ENCODE data around the gene RYR1. TPM values are rescaled to one million over a fixed set of nuclear protein-coding genes. Genes with fewer than 3 reads are reported as not detected.
A peak's percentile ranks its signal among the peaks of the same experiment; 100 is the strongest.

Gene RYR1
- total RNA-seq, 3 donors from 2014 or later, result 0.46 to 2.5 (median 1.3) TPM

GRCh38 chr19:38583219-38583984 is 149.9 kb downstream of the RYR1 start:
- H3K4me1 ChIP-seq (ENCODE audit: low read depth), result no peaks in the 10 kb centered on the region
- no peak overlapping the region for H3K4me3 ChIP-seq
- ATAC-seq (peak; percentile 38), DNase-seq (peak in 1 of 3 donors; percentile 10)
- intact Hi-C loops (cut with DNase I, micrococcal nuclease), result no loop called here
- no peaks in the 10 kb centered on the region for H3K36me3 ChIP-seq (ENCODE audit: low read depth)
- TF ChIP-seq, protein P1, sequence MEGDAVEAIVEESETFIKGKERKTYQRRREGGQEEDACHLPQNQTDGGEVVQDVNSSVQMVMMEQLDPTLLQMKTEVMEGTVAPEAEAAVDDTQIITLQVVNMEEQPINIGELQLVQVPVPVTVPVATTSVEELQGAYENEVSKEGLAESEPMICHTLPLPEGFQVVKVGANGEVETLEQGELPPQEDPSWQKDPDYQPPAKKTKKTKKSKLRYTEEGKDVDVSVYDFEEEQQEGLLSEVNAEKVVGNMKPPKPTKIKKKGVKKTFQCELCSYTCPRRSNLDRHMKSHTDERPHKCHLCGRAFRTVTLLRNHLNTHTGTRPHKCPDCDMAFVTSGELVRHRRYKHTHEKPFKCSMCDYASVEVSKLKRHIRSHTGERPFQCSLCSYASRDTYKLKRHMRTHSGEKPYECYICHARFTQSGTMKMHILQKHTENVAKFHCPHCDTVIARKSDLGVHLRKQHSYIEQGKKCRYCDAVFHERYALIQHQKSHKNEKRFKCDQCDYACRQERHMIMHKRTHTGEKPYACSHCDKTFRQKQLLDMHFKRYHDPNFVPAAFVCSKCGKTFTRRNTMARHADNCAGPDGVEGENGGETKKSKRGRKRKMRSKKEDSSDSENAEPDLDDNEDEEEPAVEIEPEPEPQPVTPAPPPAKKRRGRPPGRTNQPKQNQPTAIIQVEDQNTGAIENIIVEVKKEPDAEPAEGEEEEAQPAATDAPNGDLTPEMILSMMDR (IDR thresholded peaks at IDR 0.05), result no peak
- no peaks in the 10 kb centered on the region for H3K9me3 ChIP-seq

DNA sequence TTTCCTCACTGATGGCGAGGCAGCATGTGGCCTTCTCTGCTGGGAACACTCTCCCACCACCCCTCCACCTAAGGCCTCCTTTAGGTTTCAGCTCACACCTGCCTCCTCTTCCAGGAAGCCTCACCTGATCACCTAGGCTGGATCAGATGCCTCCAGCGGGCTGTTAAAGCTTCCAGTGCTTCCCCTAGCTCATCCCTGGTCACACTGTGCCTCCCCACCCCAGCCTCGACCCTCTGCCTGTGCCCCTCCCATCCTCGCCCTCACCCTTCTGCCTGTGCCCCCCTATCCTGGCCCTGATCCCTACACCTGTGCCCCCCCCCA is 150.5 kb downstream of the RYR1 start:
- intact Hi-C loops (cut with DNase I, micrococcal nuclease), result no loop called here
- H3K9me3 ChIP-seq, result no peaks in the 10 kb centered on the region
- ATAC-seq (no peak), DNase-seq (no peak)
- no peak overlapping the region for H3K4me3 ChIP-seq
- TF ChIP-seq, protein P1 (IDR thresholded peaks at IDR 0.05), result no peak
- no peaks in the 10 kb centered on the region for H3K4me1 ChIP-seq (ENCODE audit: low read depth)
- H3K36me3 ChIP-seq (ENCODE audit: low read depth), result no peaks in the 10 kb centered on the region

DNA sequence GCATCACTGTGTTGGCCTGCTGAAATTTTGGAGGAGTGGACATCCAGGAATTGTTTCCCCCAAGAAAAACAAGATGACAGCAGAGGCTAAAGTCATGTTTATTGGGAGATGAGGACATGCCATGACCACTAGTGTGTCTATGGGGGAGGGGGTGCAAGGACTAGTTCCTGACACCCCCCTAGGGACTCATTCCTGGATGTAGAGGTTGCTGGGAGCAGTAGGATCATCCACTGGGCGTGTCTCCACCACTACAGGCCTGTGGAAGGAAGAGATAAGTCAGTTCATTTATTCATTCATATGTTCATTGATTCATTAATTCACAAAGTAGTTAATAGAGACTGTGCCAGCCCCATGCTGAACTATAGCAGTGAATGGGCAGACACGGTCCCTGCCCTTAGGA is 154.1 kb downstream of the RYR1 start:
- DNase-seq (no peak), ATAC-seq (no peak)
- H3K4me1 ChIP-seq (ENCODE audit: low read depth), result no peaks in the 10 kb centered on the region
- H3K36me3 ChIP-seq (ENCODE audit: low read depth), result no peaks in the 10 kb centered on the region
- H3K4me3 ChIP-seq, result no peak overlapping the region
- TF ChIP-seq, protein P1 (IDR thresholded peaks at IDR 0.05), result no peak
- intact Hi-C loops (cut with DNase I, micrococcal nuclease), result no loop called here
- H3K9me3 ChIP-seq, result no peaks in the 10 kb centered on the region

- intact Hi-C loops (cut with DNase I, micrococcal nuclease), result no loop called here
- no peaks in the 10 kb centered on the region for H3K9me3 ChIP-seq
- no peak overlapping the region for H3K4me3 ChIP-seq
- DNase-seq (no peak), ATAC-seq (no peak)
- H3K4me1 ChIP-seq (ENCODE audit: low read depth), result no peaks in the 10 kb centered on the region
- TF ChIP-seq, protein P1 (IDR thresholded peaks at IDR 0.05), result no peak
- no peaks in the 10 kb centered on the region for H3K36me3 ChIP-seq (ENCODE audit: low read depth)
Measured at GRCh38 chr19:38588041-38588440, 154.6 kb downstream of the RYR1 start.

DNA sequence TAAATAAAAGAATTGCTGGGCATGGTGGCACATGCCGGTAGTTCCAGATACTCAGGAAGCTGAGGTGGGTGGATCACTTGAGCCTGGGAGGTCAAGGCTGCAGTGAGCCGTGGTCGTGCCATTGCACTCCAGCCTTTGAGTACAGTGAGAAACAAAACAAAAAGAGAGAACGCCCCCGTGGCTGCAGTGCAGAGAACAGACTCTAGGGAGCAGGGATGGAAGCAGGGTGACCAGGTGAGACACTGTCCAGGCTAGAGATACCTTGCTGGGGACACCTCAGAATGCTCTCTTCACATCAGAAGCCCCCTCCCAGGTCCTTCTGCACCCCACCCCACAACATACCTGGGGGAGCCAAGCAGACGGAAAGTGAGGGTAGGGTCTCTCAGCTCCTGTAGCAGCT is 159.4 kb downstream of the RYR1 start:
- DNase-seq, result no peak
- TF ChIP-seq, protein P1 (IDR thresholded peaks at IDR 0.05), result no peak
- no peaks in the 10 kb centered on the region for H3K36me3 ChIP-seq (ENCODE audit: low read depth)
- no peak overlapping the region for H3K4me3 ChIP-seq
- intact Hi-C loops (cut with DNase I, micrococcal nuclease), result no loop called here
- no peak for ATAC-seq
- no peaks in the 10 kb centered on the region for H3K4me1 ChIP-seq (ENCODE audit: low read depth)
- no peaks in the 10 kb centered on the region for H3K9me3 ChIP-seq

Data from mucosa of descending colon (tissue), 3 donors.